Brain microvascular endothelial cell (primary cell): Measurements from ENCODE around the gene C16orf74.

Source experiments
- DNase-seq: peaks from one replicate; pipeline ENCODE4 v3.0.0-alpha.2; 2020
- H3K27ac ChIP-seq: fragments of 250-450 bp; sonication (Bioruptor Pico); 2 replicates; pipeline ENCODE4 v1.5.1; 2020; ENCODE audit warnings: mild to moderate bottlenecking, moderate library complexity
- H3K27me3 ChIP-seq: fragments of 250-450 bp; sonication (Bioruptor Pico); replicated peaks from 2 replicates; pipeline ENCODE4 v1.5.1; 2020; ENCODE audit warnings: mild to moderate bottlenecking
- H3K36me3 ChIP-seq: fragments of 250-450 bp; sonication (Bioruptor Pico); replicated peaks from 2 replicates; pipeline ENCODE4 v1.5.1; 2020; ENCODE audit warnings: mild to moderate bottlenecking
- H3K4me3 ChIP-seq: 2 replicates; pipeline ENCODE4 v1.5.1; 2011; ENCODE audit warnings: low read depth, mild to moderate bottlenecking, control low read depth, low read length, moderate library complexity
- CTCF ChIP-seq: IDR thresholded peaks from 2 replicates; pipeline ENCODE4 v1.5.1; 2011; ENCODE audit warnings: low read depth, mild to moderate bottlenecking, moderate library complexity, low read length, control low read depth, inconsistent platforms; ENCODE audit errors: missing control alignments
- in situ Hi-C: cut with HindIII; loops from 2 replicates; pipeline ENCODE4 v1.10.0; 2017; ENCODE audit warnings: low sequenced_read_pairs, low pct_ligation_motif_present

The C16orf74 gene

DNA sequence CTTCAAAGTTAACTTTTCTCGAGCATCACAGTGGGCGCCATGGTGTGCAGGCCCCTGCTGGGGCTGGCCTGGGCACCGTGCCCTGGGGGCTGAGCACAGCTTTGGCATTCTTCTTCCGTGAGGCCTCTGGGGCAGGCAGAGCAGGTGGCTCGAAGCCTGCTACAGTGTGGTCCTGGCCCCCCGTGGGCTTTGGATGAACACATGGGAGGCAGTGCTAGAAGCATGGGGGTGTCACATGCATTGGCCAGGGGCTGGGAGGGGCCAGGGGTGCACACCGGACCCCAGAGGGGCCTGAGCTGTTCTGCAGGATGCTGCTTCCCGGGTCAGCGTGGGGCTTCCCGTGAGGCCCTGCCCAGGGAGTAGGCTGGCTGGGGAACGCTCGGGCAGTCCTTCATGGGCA, 12.1 kb upstream of the C16orf74 start:
- Histone ChIP-seq H3K27me3 (no peaks in the 10 kb centered on the region), H3K27ac (no peak overlapping the region)
- in situ Hi-C loops = no loop called here

GRCh38 chr16:85761861-85762260, 11.0 kb upstream of the C16orf74 start:
- no peak for DNase-seq
- no peak overlapping the region for H3K4me3 ChIP-seq
- no peak overlapping the region for H3K27ac ChIP-seq
- TF ChIP-seq CTCF = no peak
- in situ Hi-C loops = no loop called here
- no peaks in the 10 kb centered on the region for H3K27me3 ChIP-seq
- no peaks in the 10 kb centered on the region for H3K36me3 ChIP-seq

More for the DNA sequence above, 12.1 kb upstream of the C16orf74 start:
- no peak overlapping the region for H3K4me3 ChIP-seq
- DNase-seq = no peak
- H3K36me3 ChIP-seq = no peaks in the 10 kb centered on the region
- TF ChIP-seq CTCF = no peak

DNA sequence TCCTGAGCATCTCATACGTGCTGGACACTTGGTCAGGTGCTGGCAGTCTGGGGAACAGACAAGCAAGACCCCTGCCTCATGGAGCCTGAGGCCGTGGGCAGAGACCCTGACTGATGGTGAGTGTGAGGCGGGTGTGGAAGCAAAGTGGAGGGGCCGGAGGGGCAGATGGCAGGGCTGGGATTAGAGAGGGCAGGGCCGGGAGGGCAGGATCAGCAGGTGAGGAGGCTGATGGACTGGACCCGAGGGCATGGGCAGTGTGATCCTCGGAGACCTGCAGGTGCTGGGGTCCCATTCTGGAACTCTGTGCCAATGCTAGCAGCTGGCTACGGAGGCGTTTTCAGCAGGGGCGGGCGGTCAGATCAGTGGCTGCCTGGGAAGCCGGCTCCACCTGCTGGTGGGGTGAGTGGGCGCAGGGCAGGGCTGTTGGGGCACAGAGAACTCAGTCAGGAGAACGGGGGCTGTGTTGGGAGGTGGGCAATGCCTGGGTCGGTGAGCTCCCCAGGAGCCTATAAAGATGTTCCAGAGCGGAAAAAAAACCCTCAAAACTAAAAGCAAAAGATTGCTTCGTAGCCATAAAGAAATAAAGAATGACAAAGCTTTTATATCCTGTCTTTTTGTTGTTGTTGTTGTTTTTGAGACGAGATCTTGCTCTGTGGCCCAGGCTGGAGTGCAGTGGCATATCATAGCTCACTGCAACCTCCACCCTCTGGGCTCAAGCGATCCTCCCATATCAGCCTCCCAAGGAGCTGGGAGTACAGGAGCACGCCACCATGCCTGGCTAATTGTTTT, 8.9 kb upstream of the C16orf74 start:
- Histone ChIP-seq H3K27me3 (no peaks in the 10 kb centered on the region), H3K36me3 (no peaks in the 10 kb centered on the region), H3K4me3 (no peak overlapping the region), H3K27ac (no peak overlapping the region)
- in situ Hi-C loops = no loop called here
- no peak for DNase-seq
- TF ChIP-seq CTCF = peak; percentile 59

DNA sequence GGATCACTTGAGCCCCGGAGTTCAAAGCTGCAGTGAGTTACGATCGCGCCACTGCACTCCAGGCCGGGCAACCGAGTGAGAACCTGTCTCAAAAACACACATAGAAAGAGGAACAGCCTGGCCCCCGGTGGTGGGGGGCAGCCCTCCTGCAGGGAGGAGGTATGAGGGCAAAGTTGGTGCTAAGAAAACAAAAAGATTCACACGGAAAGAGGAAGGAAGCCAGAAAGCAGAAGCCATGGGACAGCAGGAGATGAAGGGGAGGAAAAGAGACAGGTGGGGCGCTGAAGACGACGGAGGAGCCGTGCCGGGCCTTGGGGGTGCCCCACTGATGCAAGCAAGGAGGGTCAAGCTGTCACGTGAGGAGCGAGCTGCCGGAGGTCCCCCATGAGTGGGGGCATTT, 8.2 kb upstream of the C16orf74 start:
- TF ChIP-seq CTCF = no peak
- H3K27me3 ChIP-seq = no peaks in the 10 kb centered on the region
- no peak overlapping the region for H3K4me3 ChIP-seq
- H3K27ac ChIP-seq = no peak overlapping the region
- no peak for DNase-seq
- no peaks in the 10 kb centered on the region for H3K36me3 ChIP-seq
- in situ Hi-C loops = no loop called here

DNA sequence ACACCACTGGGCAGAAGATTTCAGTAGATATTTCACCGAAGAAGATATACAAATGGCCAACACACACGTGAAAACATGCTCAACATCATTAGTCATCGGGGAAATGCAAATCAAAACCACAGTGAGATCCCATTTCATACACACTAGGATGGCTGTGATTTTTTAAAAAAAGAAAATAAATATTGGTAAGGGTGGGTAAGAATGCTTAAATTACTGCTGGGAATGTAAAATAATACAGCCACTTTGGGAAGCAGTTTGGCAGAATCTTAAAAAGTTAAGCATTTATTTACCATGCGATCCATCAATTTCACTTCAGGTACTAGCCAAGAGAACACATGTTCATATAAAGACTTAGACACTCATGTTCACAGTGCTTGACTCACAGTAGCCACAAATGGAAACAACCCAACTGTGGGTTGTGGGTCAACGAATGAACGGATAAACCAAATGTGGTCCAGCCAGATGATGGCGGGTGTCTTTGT, 6.5 kb upstream of the C16orf74 start:
- DNase-seq = peak; percentile 51
- TF ChIP-seq CTCF = no peak
- H3K27me3 ChIP-seq = no peaks in the 10 kb centered on the region
- in situ Hi-C loops = no loop called here
- H3K27ac ChIP-seq = no peak overlapping the region
- no peaks in the 10 kb centered on the region for H3K36me3 ChIP-seq
- no peak overlapping the region for H3K4me3 ChIP-seq
